Fibroblast of pulmonary artery (primary cell): Measurements from ENCODE around the gene KAT2A.
A peak's percentile ranks its signal among the peaks of the same experiment; 100 is the strongest.

Source experiments
- DNase-seq: peaks from one replicate; pipeline ENCODE4 v3.0.0-alpha.2; 2010; ENCODE audit warnings: low read depth
- H3K4me3 ChIP-seq: replicated peaks from 2 replicates; pipeline ENCODE4 v1.5.1; 2011; ENCODE audit warnings: low read depth, mild to moderate bottlenecking, control low read depth, low read length, moderate library complexity
- TF ChIP-seq, protein P1 (sequence below): IDR thresholded peaks from 2 replicates; pipeline ENCODE4 v1.5.1; 2011; ENCODE audit warnings: mild to moderate bottlenecking, control low read depth, low read length, inconsistent platforms; ENCODE audit errors: missing control alignments

The KAT2A gene

DNA sequence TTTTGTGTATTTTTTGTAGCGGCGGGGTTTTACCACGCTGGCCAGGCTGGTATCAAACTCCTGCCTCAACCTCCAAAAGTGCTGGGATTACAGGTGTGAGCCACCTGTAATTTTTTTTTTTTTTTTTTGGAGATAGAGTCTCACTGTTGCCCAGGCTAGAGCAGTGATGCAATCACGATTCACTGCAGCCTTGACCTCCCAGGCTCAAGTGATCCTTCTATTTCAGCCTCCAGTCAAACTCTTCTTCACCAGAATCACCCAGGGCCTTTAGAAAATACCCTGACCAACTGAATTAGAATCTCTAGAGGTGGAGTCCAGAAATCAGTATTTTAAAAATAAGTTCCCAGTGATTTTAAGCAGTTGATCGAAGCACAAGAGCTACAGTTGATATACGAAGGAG lies 14.0 kb upstream of the KAT2A start:
- no peak overlapping the region for H3K4me3 ChIP-seq
- DNase-seq: no peak
- TF ChIP-seq, protein P1, sequence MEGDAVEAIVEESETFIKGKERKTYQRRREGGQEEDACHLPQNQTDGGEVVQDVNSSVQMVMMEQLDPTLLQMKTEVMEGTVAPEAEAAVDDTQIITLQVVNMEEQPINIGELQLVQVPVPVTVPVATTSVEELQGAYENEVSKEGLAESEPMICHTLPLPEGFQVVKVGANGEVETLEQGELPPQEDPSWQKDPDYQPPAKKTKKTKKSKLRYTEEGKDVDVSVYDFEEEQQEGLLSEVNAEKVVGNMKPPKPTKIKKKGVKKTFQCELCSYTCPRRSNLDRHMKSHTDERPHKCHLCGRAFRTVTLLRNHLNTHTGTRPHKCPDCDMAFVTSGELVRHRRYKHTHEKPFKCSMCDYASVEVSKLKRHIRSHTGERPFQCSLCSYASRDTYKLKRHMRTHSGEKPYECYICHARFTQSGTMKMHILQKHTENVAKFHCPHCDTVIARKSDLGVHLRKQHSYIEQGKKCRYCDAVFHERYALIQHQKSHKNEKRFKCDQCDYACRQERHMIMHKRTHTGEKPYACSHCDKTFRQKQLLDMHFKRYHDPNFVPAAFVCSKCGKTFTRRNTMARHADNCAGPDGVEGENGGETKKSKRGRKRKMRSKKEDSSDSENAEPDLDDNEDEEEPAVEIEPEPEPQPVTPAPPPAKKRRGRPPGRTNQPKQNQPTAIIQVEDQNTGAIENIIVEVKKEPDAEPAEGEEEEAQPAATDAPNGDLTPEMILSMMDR: no peak

DNA sequence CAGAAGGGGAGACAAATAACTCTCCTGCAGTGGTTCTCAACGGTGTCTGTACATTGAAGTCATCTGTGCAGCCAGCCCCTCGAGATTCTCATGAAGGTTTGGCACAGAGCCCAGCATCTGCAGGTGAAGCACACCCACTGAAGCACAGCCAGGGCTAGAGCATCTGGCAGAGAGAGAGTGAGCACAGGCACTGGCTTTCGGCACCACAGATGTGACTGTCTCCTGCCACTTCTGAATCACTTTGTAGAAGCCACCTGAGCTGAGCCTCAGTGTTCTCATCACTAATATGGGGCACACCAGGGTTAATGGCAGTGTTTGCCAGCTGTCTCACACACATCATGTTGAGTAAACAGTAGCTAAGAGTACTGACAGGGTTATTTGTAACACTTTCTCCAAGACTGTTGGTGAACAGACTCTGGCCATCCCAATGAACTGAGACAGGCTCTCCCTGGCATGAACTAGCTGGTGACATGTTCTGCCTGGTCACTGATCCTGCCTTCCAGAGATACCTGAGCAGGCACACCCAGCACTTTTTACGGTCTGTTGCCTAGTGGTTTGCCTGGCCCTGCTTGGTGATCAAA lies 12.4 kb upstream of the KAT2A start:
- TF ChIP-seq, protein P1: no peak
- no peak overlapping the region for H3K4me3 ChIP-seq
- no peak for DNase-seq

DNA sequence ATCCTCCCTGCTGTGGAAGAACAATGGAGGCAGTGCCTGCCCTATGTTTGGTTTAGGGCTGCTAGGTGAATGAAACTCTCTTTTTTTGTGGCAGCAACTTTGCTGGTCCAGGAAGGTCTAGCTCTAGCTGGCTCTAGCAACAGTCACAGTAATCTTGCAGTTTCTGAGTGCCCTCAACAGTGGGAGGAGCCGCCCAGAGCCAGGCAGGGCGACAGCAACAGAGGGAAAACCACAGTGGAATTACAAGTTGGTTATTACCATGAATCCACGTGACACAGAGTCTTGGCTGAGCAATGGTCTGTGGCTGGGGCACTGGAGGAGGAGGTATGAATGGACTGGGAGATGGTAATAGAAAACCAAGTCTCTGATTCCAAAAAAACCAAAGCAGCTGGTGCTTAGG lies 11.8 kb upstream of the KAT2A start:
- TF ChIP-seq, protein P1: no peak
- H3K4me3 ChIP-seq: no peak overlapping the region
- peak; percentile 69 for DNase-seq

DNA sequence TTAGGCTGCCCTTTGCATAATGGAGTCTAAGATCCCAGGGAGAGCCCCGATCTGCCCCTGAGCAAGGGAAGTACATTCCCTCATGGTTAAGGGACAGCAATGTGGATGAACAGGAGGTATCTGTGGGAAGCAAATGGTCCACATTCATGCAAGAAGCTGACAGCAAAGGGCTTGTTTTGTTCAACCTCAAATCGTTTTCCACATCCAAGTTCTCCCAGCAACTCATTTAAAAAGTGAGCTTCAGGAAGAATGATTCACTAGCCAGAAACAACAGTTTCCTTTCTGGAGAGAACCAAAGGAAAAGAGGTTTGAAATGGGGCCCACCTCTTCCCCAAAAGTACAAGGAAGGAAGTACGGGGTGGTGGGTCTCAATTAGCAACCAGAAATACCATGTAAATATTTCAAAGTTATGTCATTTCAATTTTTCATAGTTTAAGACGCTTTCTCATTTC lies 10.8 kb upstream of the KAT2A start:
- DNase-seq: peak; percentile 63
- no peak overlapping the region for H3K4me3 ChIP-seq
- TF ChIP-seq, protein P1: no peak

DNA sequence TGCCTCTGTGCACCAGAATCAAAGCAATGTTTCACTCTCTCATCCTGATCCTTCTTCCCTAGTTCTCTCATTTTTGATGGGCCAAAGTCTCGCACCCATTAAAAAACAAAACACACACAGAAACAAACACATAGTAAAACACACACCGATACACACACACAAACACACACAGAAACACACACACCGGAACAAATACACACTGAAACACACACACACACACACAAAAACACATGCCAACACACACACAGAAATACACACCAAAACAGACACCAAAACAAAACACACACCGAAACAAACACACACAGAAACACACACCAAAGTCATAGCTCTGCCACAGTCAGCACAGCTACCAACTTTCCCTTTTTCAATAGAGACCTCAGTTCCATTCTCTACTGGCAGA lies 10.1 kb upstream of the KAT2A start:
- TF ChIP-seq, protein P1: no peak
- H3K4me3 ChIP-seq: no peak overlapping the region
- no peak for DNase-seq

DNA sequence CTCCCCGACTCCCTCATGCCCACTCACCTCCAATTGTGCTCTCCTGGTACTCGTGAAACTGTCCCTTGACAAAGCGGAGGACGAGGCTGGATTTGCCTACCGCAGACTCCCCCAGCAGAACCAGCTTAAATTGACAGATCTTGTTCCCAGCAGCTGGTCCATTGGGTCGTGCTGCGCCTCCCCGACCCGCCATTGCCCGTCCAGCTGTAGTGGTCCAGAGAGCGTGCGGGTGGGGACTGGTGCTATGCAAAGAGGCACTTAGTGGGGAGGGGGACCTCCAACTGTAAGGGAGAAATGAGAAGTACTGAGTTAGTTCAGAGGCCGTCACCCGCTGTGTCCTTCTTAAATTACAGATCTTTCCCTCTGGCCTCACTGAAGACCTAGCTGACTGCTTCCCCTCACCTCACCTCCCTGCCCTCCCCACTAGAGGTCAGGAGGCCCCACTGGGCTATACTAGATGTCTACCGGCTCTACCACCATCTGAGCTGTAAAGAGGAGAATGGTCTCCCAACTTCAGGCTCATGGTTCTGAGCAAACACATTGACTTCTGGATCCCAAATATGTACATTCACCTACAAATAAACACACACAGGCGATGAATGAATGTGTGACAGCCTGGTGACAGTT lies 9.3 kb upstream of the KAT2A start:
- TF ChIP-seq, protein P1: no peak
- DNase-seq: no peak
- no peak overlapping the region for H3K4me3 ChIP-seq

DNA sequence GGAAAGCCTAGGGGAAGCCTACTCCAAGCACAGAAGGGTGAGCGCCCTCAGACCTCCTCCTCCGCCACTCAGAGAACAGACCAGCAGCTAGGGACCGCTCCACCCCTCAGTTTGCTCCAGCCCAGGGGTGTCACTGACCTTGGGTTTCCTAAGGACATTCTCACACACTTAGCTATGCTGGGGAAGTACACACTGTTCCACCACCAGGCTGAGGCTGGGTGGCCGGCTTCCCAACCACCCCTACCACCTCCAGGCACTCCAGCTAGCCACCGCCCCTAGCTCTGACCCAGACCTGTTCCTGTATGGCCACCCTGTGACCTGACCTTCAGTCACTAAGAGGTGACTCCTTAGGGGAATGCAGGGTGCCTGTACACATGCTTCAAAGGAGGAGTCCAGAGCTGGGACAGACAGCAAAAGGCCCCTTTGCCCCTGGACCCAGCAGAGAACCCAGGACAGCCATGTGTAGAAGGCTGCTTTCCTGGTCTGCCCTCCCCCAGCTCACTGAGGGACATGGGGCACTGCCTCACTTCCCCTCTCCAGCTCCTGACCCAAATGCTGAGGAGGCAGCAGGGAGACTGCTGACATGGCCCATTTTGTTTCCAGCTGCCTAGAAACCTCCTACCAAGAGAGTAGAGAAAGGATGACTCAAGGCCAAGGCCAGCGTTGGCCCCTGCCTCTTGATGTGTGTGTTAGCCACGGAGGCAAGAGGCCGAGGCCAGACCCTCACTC lies 8.1 kb upstream of the KAT2A start:
- no peak for DNase-seq
- TF ChIP-seq, protein P1: no peak
- no peak overlapping the region for H3K4me3 ChIP-seq
